ENCODE measurements around the gene ATP6V1B1. TPM values are rescaled to one million over a fixed set of nuclear protein-coding genes. Genes with fewer than 3 reads are reported as not detected.

Gene ATP6V1B1
- total RNA-seq, 1 experiment from 2014 or later, result 6.5 TPM

DNA sequence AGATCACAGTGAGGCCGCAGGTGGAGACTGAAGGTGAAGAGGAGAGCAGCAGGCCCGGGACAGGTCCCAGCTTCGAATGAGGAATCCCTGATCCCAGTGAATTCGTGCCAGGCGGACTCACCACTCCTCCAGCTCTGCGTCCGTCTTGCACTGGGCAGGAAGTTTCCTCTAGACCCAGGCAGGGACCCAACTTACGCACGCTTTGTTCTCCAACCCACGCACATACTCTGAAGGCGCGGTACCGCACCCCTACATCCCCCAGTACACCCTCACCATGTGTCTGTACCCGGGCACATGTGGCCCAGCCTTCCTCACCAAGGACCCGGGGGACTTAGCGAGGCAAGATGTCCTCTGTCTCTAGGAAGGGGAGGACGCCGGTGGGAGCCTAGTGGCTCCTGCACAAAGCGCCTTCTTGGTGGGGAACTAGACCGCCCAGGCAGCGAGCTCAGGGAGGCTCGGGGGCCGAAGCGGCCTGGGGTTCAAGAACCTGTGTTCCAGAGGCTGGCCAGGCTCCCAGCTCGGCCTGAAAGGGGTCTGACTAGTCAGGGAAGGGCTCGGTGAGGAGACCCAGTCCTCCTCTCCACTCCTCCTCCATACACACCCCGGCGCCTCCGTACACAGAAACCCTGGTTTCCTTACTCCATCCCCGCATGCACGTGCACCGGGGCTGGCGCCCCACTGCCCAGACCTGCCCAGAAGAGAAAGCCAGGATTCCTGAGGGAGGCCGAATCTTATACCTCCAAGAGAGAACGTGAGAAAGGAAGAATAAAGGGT is 38.3 kb upstream of the ATP6V1B1 start:
- Histone ChIP-seq H3K4me1 (ENCODE audit: insufficient read depth, low read length, poor library complexity, severe bottlenecking) (peaks cover 15% of the 10 kb centered on the region), H3K27ac (ENCODE audit: low read depth, low read length, poor library complexity, severe bottlenecking) (no peak overlapping the region), H3K4me3 (ENCODE audit: low read depth, low read length, poor library complexity, severe bottlenecking) (no peak overlapping the region), H3K9me3 (ENCODE audit: low read depth, low read length, poor library complexity, severe bottlenecking) (no peaks in the 10 kb centered on the region), H3K27me3 (replicated peaks; ENCODE audit: insufficient read depth, low read depth, low read length, poor library complexity) (no peaks in the 10 kb centered on the region), H3K36me3 (ENCODE audit: insufficient read depth, low read length, poor library complexity, severe bottlenecking) (no peaks in the 10 kb centered on the region)
- ChIA-PET CTCF (no interaction called here), POLR2A (ENCODE audit: low non-redundant PET) (no interaction called here)
- no peak for DNase-seq (ENCODE audit: low spot score)
- intact Hi-C loops (cut with micrococcal nuclease; ENCODE audit: unreplicated experiment), result no loop called here
- no TSS peak for BruUV-seq (replicated peaks)
- TF ChIP-seq, protein P1, sequence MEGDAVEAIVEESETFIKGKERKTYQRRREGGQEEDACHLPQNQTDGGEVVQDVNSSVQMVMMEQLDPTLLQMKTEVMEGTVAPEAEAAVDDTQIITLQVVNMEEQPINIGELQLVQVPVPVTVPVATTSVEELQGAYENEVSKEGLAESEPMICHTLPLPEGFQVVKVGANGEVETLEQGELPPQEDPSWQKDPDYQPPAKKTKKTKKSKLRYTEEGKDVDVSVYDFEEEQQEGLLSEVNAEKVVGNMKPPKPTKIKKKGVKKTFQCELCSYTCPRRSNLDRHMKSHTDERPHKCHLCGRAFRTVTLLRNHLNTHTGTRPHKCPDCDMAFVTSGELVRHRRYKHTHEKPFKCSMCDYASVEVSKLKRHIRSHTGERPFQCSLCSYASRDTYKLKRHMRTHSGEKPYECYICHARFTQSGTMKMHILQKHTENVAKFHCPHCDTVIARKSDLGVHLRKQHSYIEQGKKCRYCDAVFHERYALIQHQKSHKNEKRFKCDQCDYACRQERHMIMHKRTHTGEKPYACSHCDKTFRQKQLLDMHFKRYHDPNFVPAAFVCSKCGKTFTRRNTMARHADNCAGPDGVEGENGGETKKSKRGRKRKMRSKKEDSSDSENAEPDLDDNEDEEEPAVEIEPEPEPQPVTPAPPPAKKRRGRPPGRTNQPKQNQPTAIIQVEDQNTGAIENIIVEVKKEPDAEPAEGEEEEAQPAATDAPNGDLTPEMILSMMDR (conservative IDR thresholded peaks at IDR 0.05; ENCODE audit: low read depth, low read length), result no peak
- no peak for TF ChIP-seq EZH2 (IDR thresholded peaks at IDR 0.05; ENCODE audit: borderline replicate concordance, low read depth, low read length, poor library complexity, severe bottlenecking)

DNA sequence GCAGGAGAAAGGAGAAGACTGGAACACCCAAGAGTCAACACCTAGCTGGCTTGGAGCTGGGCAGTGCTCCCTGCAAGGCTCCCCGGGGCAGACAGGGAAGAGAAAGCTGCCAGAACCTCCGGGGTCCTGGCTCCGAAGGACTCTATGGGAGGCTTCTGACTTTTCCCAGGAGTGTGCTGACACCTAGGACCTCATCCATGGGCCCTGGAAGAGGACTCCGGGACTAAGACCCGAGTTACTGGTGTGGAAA is 37.8 kb upstream of the ATP6V1B1 start:
- intact Hi-C loops (cut with micrococcal nuclease; ENCODE audit: unreplicated experiment), result no loop called here
- H3K4me3 ChIP-seq (ENCODE audit: low read depth, low read length, poor library complexity, severe bottlenecking), result no peak overlapping the region
- peaks cover 17% of the 10 kb centered on the region for H3K4me1 ChIP-seq (ENCODE audit: insufficient read depth, low read length, poor library complexity, severe bottlenecking)
- no peak for DNase-seq (ENCODE audit: low spot score)
- POLR2A ChIA-PET (ENCODE audit: low non-redundant PET), result no interaction called here
- no peak overlapping the region for H3K27ac ChIP-seq (ENCODE audit: low read depth, low read length, poor library complexity, severe bottlenecking)
- no peaks in the 10 kb centered on the region for H3K36me3 ChIP-seq (ENCODE audit: insufficient read depth, low read length, poor library complexity, severe bottlenecking)
- CTCF ChIA-PET, result no interaction called here
- H3K27me3 ChIP-seq (replicated peaks; ENCODE audit: insufficient read depth, low read depth, low read length, poor library complexity), result no peaks in the 10 kb centered on the region
- BruUV-seq (replicated peaks), result no TSS peak
- H3K9me3 ChIP-seq (ENCODE audit: low read depth, low read length, poor library complexity, severe bottlenecking), result no peaks in the 10 kb centered on the region
- TF ChIP-seq, protein P1 (conservative IDR thresholded peaks at IDR 0.05; ENCODE audit: low read depth, low read length), result no peak
- TF ChIP-seq EZH2 (IDR thresholded peaks at IDR 0.05; ENCODE audit: borderline replicate concordance, low read depth, low read length, poor library complexity, severe bottlenecking), result no peak

DNA sequence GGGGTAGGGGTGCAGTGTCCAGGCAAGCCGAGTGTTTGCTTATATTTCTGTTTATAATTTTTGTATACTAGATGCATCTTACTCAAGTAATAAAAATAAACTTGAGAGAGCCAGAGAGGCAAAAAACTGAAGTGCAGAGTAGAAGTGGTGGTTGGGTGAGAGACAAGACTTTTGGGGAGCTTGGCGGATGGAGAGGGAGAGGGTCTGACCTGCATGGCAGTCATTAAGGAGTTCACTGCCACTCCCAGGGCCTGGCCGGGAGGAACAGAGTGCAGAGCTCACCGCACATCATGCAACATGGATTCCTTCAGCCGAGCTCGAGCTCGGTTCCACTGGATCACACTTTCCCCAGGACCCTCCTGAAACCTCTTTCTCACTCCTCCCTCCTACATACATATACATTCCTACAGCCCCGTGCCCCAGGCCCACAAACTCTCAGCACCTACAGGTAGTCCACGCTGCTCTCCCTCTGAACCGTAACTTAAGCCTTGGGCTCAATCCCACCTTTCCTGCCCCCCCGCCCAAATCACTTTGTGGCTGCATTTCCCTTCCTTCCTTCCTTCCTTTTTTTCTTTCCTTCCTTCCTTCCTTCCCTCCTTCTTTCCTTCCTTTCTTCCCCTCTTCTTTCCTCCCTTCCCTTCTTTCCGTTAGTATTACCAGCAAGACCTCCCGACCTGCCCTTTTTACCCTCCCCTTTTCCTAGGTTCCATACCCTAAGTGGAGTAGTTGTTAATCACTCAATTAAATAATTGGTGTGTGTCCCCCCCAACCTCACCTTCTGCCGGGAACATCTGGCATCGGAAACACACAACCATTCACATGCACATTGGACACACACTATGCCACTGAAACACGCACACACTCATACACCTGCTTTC is 37.1 kb upstream of the ATP6V1B1 start:
- Histone ChIP-seq H3K27me3 (replicated peaks; ENCODE audit: insufficient read depth, low read depth, low read length, poor library complexity) (no peaks in the 10 kb centered on the region), H3K36me3 (ENCODE audit: insufficient read depth, low read length, poor library complexity, severe bottlenecking) (no peaks in the 10 kb centered on the region), H3K27ac (ENCODE audit: low read depth, low read length, poor library complexity, severe bottlenecking) (no peak overlapping the region), H3K4me3 (ENCODE audit: low read depth, low read length, poor library complexity, severe bottlenecking) (peak overlapping the region; percentile 77), H3K9me3 (ENCODE audit: low read depth, low read length, poor library complexity, severe bottlenecking) (no peaks in the 10 kb centered on the region), H3K4me1 (ENCODE audit: insufficient read depth, low read length, poor library complexity, severe bottlenecking) (peaks cover 17% of the 10 kb centered on the region)
- no peak for DNase-seq (ENCODE audit: low spot score)
- BruUV-seq (replicated peaks), result no TSS peak
- no peak for TF ChIP-seq EZH2 (IDR thresholded peaks at IDR 0.05; ENCODE audit: borderline replicate concordance, low read depth, low read length, poor library complexity, severe bottlenecking)
- TF ChIP-seq, protein P1 (conservative IDR thresholded peaks at IDR 0.05; ENCODE audit: low read depth, low read length), result no peak
- intact Hi-C loops (cut with micrococcal nuclease; ENCODE audit: unreplicated experiment), result no loop called here
- CTCF ChIA-PET, result no interaction called here
- POLR2A ChIA-PET (ENCODE audit: low non-redundant PET), result no interaction called here

Measured in A673 (cell line).